ENCODE results near the gene KCNK10. TPM values are rescaled to one million over a fixed set of nuclear protein-coding genes. Genes with fewer than 3 reads are reported as not detected.

KCNK10 gene
- total RNA-seq, 2 experiments from 2014 or later = not detected

GRCh38 chr14:88311780-88312179, 11.3 kb downstream of the KCNK10 start:
- Mint-ChIP-seq H3K27me3 (peaks cover 16% of the 10 kb centered on the region), H3K36me3 (ENCODE audit: low read depth) (no peaks in the 10 kb centered on the region), H3K9me3 (peaks cover 3% of the 10 kb centered on the region), H3K27ac (no peak overlapping the region), H3K4me3 (no peak overlapping the region), H3K4me1 (ENCODE audit: low read depth) (no peaks in the 10 kb centered on the region)
- CTCF ChIA-PET = no interaction called here
- no peak overlapping the region for H3K27ac ChIP-seq (ENCODE audit: low read depth in 1 of 2, low read length in 2 of 2)
- no peaks in the 10 kb centered on the region for H3K4me1 ChIP-seq (ENCODE audit: insufficient read depth, low read length)
- no peak overlapping the region for H3K4me3 ChIP-seq (ENCODE audit: low read length)
- TF ChIP-seq, protein P1, sequence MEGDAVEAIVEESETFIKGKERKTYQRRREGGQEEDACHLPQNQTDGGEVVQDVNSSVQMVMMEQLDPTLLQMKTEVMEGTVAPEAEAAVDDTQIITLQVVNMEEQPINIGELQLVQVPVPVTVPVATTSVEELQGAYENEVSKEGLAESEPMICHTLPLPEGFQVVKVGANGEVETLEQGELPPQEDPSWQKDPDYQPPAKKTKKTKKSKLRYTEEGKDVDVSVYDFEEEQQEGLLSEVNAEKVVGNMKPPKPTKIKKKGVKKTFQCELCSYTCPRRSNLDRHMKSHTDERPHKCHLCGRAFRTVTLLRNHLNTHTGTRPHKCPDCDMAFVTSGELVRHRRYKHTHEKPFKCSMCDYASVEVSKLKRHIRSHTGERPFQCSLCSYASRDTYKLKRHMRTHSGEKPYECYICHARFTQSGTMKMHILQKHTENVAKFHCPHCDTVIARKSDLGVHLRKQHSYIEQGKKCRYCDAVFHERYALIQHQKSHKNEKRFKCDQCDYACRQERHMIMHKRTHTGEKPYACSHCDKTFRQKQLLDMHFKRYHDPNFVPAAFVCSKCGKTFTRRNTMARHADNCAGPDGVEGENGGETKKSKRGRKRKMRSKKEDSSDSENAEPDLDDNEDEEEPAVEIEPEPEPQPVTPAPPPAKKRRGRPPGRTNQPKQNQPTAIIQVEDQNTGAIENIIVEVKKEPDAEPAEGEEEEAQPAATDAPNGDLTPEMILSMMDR (IDR thresholded peaks at IDR 0.05) = no peak
- H3K9me3 ChIP-seq (ENCODE audit: control insufficient read depth in 1 of 2, insufficient read depth in 1 of 2, low read length in 2 of 2) = no peaks in the 10 kb centered on the region
- intact Hi-C loops (cut with DNase I, micrococcal nuclease) = no loop called here
- H3K27me3 ChIP-seq (ENCODE audit: control insufficient read depth in 1 of 2, insufficient read depth in 2 of 2, low read length in 2 of 2) = peaks cover 4 to 9% of the 10 kb centered on the region in 2 experiments
- ATAC-seq (ENCODE audit: poor library complexity) (no peak), DNase-seq (no peak)
- POLR2A ChIA-PET = no interaction called here
- no peaks in the 10 kb centered on the region for H3K36me3 ChIP-seq (ENCODE audit: insufficient read depth, low read length)

- DNase-seq (no peak), ATAC-seq (ENCODE audit: poor library complexity) (no peak)
- Histone ChIP-seq H3K27ac (ENCODE audit: low read depth in 1 of 2, low read length in 2 of 2) (no peak overlapping the region), H3K4me1 (ENCODE audit: insufficient read depth, low read length) (no peaks in the 10 kb centered on the region), H3K9me3 (ENCODE audit: control insufficient read depth in 1 of 2, insufficient read depth in 1 of 2, low read length in 2 of 2) (no peaks in the 10 kb centered on the region), H3K36me3 (ENCODE audit: insufficient read depth, low read length) (no peaks in the 10 kb centered on the region), H3K4me3 (ENCODE audit: low read length) (no peak overlapping the region), H3K27me3 (ENCODE audit: control insufficient read depth in 1 of 2, insufficient read depth in 2 of 2, low read length in 2 of 2) (peaks cover 0 to 5% of the 10 kb centered on the region in 2 experiments)
- H3K4me1 Mint-ChIP-seq (ENCODE audit: low read depth) = no peaks in the 10 kb centered on the region
- H3K4me3 Mint-ChIP-seq = no peak overlapping the region
- no peak overlapping the region for H3K27ac Mint-ChIP-seq
- H3K9me3 Mint-ChIP-seq = peaks cover 4% of the 10 kb centered on the region
- ChIA-PET POLR2A (no interaction called here), CTCF (no interaction called here)
- intact Hi-C loops (cut with DNase I, micrococcal nuclease) = no loop called here
- H3K36me3 Mint-ChIP-seq (ENCODE audit: low read depth) = no peaks in the 10 kb centered on the region
- TF ChIP-seq, protein P1 (IDR thresholded peaks at IDR 0.05) = no peak
- H3K27me3 Mint-ChIP-seq = peaks cover 13% of the 10 kb centered on the region
Measured at GRCh38 chr14:88310449-88310848, 12.6 kb downstream of the KCNK10 start.

DNA sequence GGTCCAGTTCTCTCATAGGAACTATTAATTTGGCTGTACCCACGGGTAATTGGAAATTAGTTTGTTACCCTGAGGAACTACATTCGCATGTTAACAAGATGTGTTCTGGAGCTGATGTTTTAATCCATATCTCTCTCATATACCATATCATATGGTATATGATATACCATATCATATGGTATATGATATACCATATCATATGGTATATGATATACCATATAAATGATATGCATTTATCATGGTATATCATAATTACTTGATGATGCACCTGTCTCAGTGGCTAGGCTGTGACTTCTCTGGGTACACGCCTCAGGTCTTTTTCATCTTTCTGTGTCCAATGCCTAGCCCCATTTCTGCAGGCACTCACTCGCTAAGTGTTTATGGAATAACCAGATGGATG, 13.0 kb downstream of the KCNK10 start:
- Mint-ChIP-seq H3K27me3 (peaks cover 12% of the 10 kb centered on the region), H3K36me3 (ENCODE audit: low read depth) (no peaks in the 10 kb centered on the region), H3K9me3 (peaks cover 4% of the 10 kb centered on the region), H3K4me3 (no peak overlapping the region), H3K4me1 (ENCODE audit: low read depth) (no peaks in the 10 kb centered on the region), H3K27ac (no peak overlapping the region)
- H3K9me3 ChIP-seq (ENCODE audit: control insufficient read depth in 1 of 2, insufficient read depth in 1 of 2, low read length in 2 of 2) = no peaks in the 10 kb centered on the region
- no peaks in the 10 kb centered on the region for H3K4me1 ChIP-seq (ENCODE audit: insufficient read depth, low read length)
- H3K4me3 ChIP-seq (ENCODE audit: low read length) = no peak overlapping the region
- peaks cover 0 to 5% of the 10 kb centered on the region in 2 experiments for H3K27me3 ChIP-seq (ENCODE audit: control insufficient read depth in 1 of 2, insufficient read depth in 2 of 2, low read length in 2 of 2)
- ChIA-PET CTCF (no interaction called here), POLR2A (no interaction called here)
- TF ChIP-seq, protein P1 (IDR thresholded peaks at IDR 0.05) = no peak
- no peak overlapping the region for H3K27ac ChIP-seq (ENCODE audit: low read depth in 1 of 2, low read length in 2 of 2)
- ATAC-seq (ENCODE audit: poor library complexity) (no peak), DNase-seq (no peak)
- no peaks in the 10 kb centered on the region for H3K36me3 ChIP-seq (ENCODE audit: insufficient read depth, low read length)
- intact Hi-C loops (cut with DNase I, micrococcal nuclease) = no loop called here
